Osteocyte (in vitro differentiated cells): Measurements from ENCODE around the gene IGFBP1. TPM values are rescaled to one million over a fixed set of nuclear protein-coding genes. Genes with fewer than 3 reads are reported as not detected.
"Not testable (repeated sequence)": the region's sequence is repeated elsewhere in the genome, so short reads cannot be mapped to it uniquely, and the experiment has no call there.

Experiments
- DNase-seq: peaks from one replicate; pipeline ENCODE4 v3.0.0; 2021; ENCODE audit warnings: mixed read lengths; ENCODE audit not compliant: unreplicated experiment; ENCODE audit errors: extremely low spot score
- H3K27ac Mint-ChIP-seq: one replicate; pipeline ENCODE4 v1.8.0; 2021; ENCODE audit warnings: mild to moderate bottlenecking, mixed read lengths; ENCODE audit not compliant: unreplicated experiment
- H3K27me3 Mint-ChIP-seq: one replicate; pipeline ENCODE4 v1.8.0; 2021; ENCODE audit warnings: mixed read lengths; ENCODE audit not compliant: unreplicated experiment
- H3K36me3 Mint-ChIP-seq: one replicate; pipeline ENCODE4 v1.8.0; 2021; ENCODE audit warnings: mixed read lengths; ENCODE audit not compliant: unreplicated experiment
- H3K4me1 Mint-ChIP-seq: one replicate; pipeline ENCODE4 v1.8.0; 2021; ENCODE audit warnings: mixed read lengths; ENCODE audit not compliant: unreplicated experiment
- H3K4me3 Mint-ChIP-seq: one replicate; pipeline ENCODE4 v1.8.0; 2021; ENCODE audit warnings: mild to moderate bottlenecking, moderate library complexity, mixed read lengths; ENCODE audit not compliant: unreplicated experiment
- H3K9me3 Mint-ChIP-seq: one replicate; pipeline ENCODE4 v1.8.0; 2021; ENCODE audit warnings: mixed read lengths; ENCODE audit not compliant: unreplicated experiment
- CTCF ChIP-seq: fragments of 200-600 bp; sonication (generic); IDR thresholded peaks from 2 replicates; pipeline ENCODE4 v1.5.0; 2021; ENCODE audit warnings: antibody characterized with exemption, mild to moderate bottlenecking, moderate library complexity
- total RNA-seq: library from RNA; stranded (reverse); gene quantifications from 2 replicates; pipeline ENCODE4 v1.2.1, GENCODE V29; 2021

IGFBP1 gene
- total RNA-seq, 1 donor from 2014 or later, result 2.4 TPM

DNA sequence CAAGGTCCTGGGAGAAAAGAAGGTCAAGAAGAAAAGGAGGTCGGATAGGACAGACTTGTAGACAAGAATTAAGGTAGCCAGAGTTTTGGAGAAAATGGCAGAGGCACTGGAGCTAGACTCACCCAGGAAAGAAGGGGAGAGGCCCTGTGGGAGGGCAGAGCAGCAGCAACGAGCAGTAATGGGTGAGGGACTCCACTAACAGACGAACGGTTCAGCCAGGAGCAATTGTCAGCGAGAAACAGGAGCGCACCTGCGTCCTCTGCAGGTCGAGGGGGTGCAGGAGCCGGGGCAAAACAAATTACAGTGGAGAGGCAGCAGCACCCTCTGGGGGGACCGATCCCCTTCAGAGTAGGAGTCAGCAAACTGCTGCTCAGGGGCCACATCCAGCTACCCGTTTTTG is 51.3 kb downstream of the IGFBP1 start:
- no peaks in the 10 kb centered on the region for H3K9me3 Mint-ChIP-seq
- no peaks in the 10 kb centered on the region for H3K36me3 Mint-ChIP-seq
- no peaks in the 10 kb centered on the region for H3K4me1 Mint-ChIP-seq
- no peak for TF ChIP-seq CTCF
- no peak overlapping the region for H3K4me3 Mint-ChIP-seq
- no peak for DNase-seq
- H3K27ac Mint-ChIP-seq, result no peak overlapping the region
- no peaks in the 10 kb centered on the region for H3K27me3 Mint-ChIP-seq

DNA sequence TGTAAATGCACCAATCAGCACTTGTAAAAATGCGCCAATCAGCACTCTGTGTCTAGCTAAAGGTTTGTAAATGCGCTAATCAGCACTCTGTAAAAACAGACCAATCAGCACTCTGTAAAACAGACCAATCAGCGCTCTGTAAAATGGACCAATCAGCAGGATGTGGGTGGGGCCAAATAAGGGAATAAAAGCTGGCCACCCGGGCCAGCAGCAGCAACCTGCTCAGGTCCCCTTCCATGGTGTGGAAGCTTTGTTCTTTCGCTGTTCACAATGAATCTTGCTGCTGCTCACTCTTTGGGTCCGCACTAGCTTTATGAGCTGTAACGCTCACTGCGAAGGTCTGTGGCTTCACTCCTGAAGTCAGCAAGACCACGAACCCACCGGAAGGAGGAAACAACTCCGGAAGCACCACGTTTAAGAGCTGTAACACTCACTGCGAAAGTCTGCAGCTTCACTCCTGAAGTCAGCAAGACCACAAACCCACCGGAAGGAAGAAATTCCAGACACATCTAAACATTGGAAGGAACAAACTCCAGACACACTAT is 52.0 kb downstream of the IGFBP1 start:
- H3K27me3 Mint-ChIP-seq, result not testable (repeated sequence)

GRCh38 chr7:45940939-45941338 is 52.7 kb downstream of the IGFBP1 start:
- DNase-seq, result no peak
- Mint-ChIP-seq H3K36me3 (no peaks in the 10 kb centered on the region), H3K27me3 (no peaks in the 10 kb centered on the region), H3K4me1 (no peaks in the 10 kb centered on the region), H3K27ac (no peak overlapping the region), H3K9me3 (no peaks in the 10 kb centered on the region), H3K4me3 (no peak overlapping the region)
- TF ChIP-seq CTCF, result no peak

More for the DNA sequence above, 52.0 kb downstream of the IGFBP1 start:
- not testable (repeated sequence) for H3K36me3 Mint-ChIP-seq, H3K4me3 Mint-ChIP-seq, H3K27ac Mint-ChIP-seq, H3K4me1 Mint-ChIP-seq, H3K9me3 Mint-ChIP-seq, DNase-seq

Other genes starting within 250 kb of the IGFBP1 start
- gene CCDC201, start 15.4 kb upstream of the IGFBP1 start, total RNA-seq, result not detected in 2 replicates
- 294 and 321 TPM in 2 replicates for gene IGFBP3, start 32.8 kb downstream of the IGFBP1 start, total RNA-seq